B cell (primary cell): ENCODE results near the gene KCND3. TPM values are rescaled to one million over a fixed set of nuclear protein-coding genes. Genes with fewer than 3 reads are reported as not detected.

ENCODE experiments used
- ATAC-seq: fragments of 200-7000 bp; cut with Tn5 transposase; one replicate; pipeline ENCODE4 v1.10.0; 2021; ENCODE audit warnings: low read depth, mild to moderate bottlenecking, moderate number of reproducible peaks, moderate library complexity
- CTCF ChIA-PET: fragments of 350-600 bp; sonication (Branson Sonifier 250); formaldehyde crosslinking; loops from one replicate; lab custom pipeline; 2021; ENCODE audit warnings: antibody characterized with exemption, inconsistent platforms; lab: Charles Lee
- POLR2A ChIA-PET: fragments of 350-600 bp; sonication (Branson Sonifier 250); formaldehyde crosslinking; loops from one replicate; lab custom pipeline; 2021; ENCODE audit warnings: antibody characterized with exemption; lab: Charles Lee
- DNase-seq: peaks from one replicate; pipeline ENCODE4 v3.0.0; 2013
- H2AFZ ChIP-seq: 2 replicates; pipeline ENCODE4 v1.6.1; 2012; ENCODE audit warnings: mild to moderate bottlenecking, low read depth, low read length; ENCODE audit not compliant: insufficient read depth, poor library complexity, severe bottlenecking
- H3K27ac ChIP-seq, 2 donors: 1 replicate in 1 of 2; 2 replicates in 1 of 2; pipeline ENCODE4 v1.5.1; 2012 to 2013; ENCODE audit warnings: low read length in 2 of 2, mild to moderate bottlenecking in 2 of 2, moderate library complexity in 1 of 2
- H3K27me3 ChIP-seq, 4 experiments: fragments of 200-600 bp in 1 of 4; sonication (generic) in 1 of 4; replicated peaks in 1 of 4; 1 replicate in 2 of 4; 2 replicates in 2 of 4; pipeline versions ENCODE4 v1.6.1 to v1.7.0; 2013 to 2016; ENCODE audit warnings: low read length in 3 of 4, mild to moderate bottlenecking in 2 of 4, mixed read lengths in 1 of 4, moderate library complexity in 1 of 4; ENCODE audit not compliant: insufficient read depth in 4 of 4, control insufficient read depth in 3 of 4; ENCODE audit errors: control extremely low read depth in 1 of 4
- H3K36me3 ChIP-seq, 2 experiments: replicated peaks in 1 of 2; 1 replicate in 1 of 2; 2 replicates in 1 of 2; pipeline versions ENCODE4 v1.6.1 to v1.7.1; 2013; ENCODE audit warnings: low read length in 1 of 2; ENCODE audit not compliant: insufficient read depth in 2 of 2, control insufficient read depth in 1 of 2; ENCODE audit errors: control extremely low read depth in 1 of 2, extremely low read depth in 1 of 2
- H3K4me1 ChIP-seq, 2 donors: fragments of 200-600 bp in 1 of 2; sonication (generic) in 1 of 2; 1 replicate in 1 of 2; 2 replicates in 1 of 2; pipeline versions ENCODE4 v1.5.1 to v1.6.1; 2013 to 2017; ENCODE audit warnings: low read length in 2 of 2; ENCODE audit not compliant: control insufficient read depth in 2 of 2, insufficient read depth in 2 of 2
- H3K4me2 ChIP-seq: replicated peaks from 2 replicates; pipeline ENCODE3; 2012; ENCODE audit warnings: mild to moderate bottlenecking, low read depth, low read length; ENCODE audit not compliant: poor library complexity, severe bottlenecking
- H3K4me3 ChIP-seq, 5 experiments: fragments of 200-600 bp in 1 of 5; sonication (generic) in 1 of 5; 1 replicate in 3 of 5; 2 replicates in 2 of 5; pipeline versions ENCODE4 v1.5.1 to v1.7.0; 2011 to 2016; ENCODE audit warnings: low read length in 4 of 5, mild to moderate bottlenecking in 4 of 5, low read depth in 2 of 5, control low read depth in 1 of 5, moderate library complexity in 1 of 5; ENCODE audit not compliant: insufficient read depth in 1 of 5; ENCODE audit errors: control extremely low read depth in 1 of 5, extremely low read depth in 1 of 5
- H3K79me2 ChIP-seq: fragments of 200-600 bp; sonication (generic); one replicate; pipeline ENCODE4 v1.6.0; 2016; ENCODE audit warnings: low read length; ENCODE audit not compliant: control insufficient read depth, insufficient read depth
- H3K9ac ChIP-seq: fragments of 200-600 bp; sonication (generic); 2 replicates; pipeline ENCODE4 v1.6.1; 2017; ENCODE audit warnings: mild to moderate bottlenecking, low read length, moderate library complexity
- H3K9me3 ChIP-seq, 3 donors: one replicate each; pipeline versions ENCODE4 v1.6.1 to v1.7.1; 2013; ENCODE audit warnings: low read length in 2 of 3; ENCODE audit not compliant: control insufficient read depth in 2 of 3, insufficient read depth in 1 of 3; ENCODE audit errors: control extremely low read depth in 1 of 3
- H4K20me1 ChIP-seq: 2 replicates; pipeline ENCODE4 v1.6.0; 2012; ENCODE audit warnings: mild to moderate bottlenecking, low read length; ENCODE audit not compliant: insufficient read depth, control insufficient read depth, poor library complexity, severe bottlenecking
- H3K27ac Mint-ChIP-seq: one replicate; pipeline ENCODE4 v1.8.0; 2021; ENCODE audit warnings: mixed read lengths
- H3K27me3 Mint-ChIP-seq: one replicate; pipeline ENCODE4 v1.8.0; 2021; ENCODE audit warnings: mixed read lengths
- H3K4me1 Mint-ChIP-seq: one replicate; pipeline ENCODE4 v1.8.0; 2021; ENCODE audit warnings: mixed read lengths
- H3K4me3 Mint-ChIP-seq: one replicate; pipeline ENCODE4 v1.8.0; 2021; ENCODE audit warnings: mixed read lengths
- H3K9me3 Mint-ChIP-seq: one replicate; pipeline ENCODE4 v1.8.0; 2022; ENCODE audit warnings: mixed read lengths; ENCODE audit not compliant: insufficient read depth
- EZH2 ChIP-seq: IDR thresholded peaks from 2 replicates; pipeline ENCODE4 v1.6.1; 2012; ENCODE audit warnings: borderline replicate concordance, low read depth, mild to moderate bottlenecking, moderate library complexity, low read length; ENCODE audit not compliant: insufficient read depth, poor library complexity, severe bottlenecking
- WGBS: methylation state at CpG from one replicate; pipeline ENCODE4 v1.1.5; 2013; ENCODE audit warnings: missing lambda C conversion rate; ENCODE audit not compliant: insufficient coverage; 5-methylcytosine and 5-hydroxymethylcytosine counted together
- intact Hi-C: fragments of 100-400 bp; cut with micrococcal nuclease; formaldehyde crosslinking; loops from one replicate; pipeline ENCODE4 v1.10.0; 2022
- polyA plus RNA-seq: library from polyadenylated mRNA; depleted of rRNA; stranded (reverse); fragments of >200 nt; gene quantifications from 2 replicates; pipeline ENCODE4 v1.2.3, GENCODE V29; 2012
- total RNA-seq, 2 donors: library from RNA; stranded (reverse); fragments of 120-200 nt in 1 of 2; gene quantifications; 1 replicate in 1 of 2; 2 replicates in 1 of 2; pipeline versions ENCODE4 v1.2.3 to v1.2.4, GENCODE V29; 2013 to 2022
- TF ChIP-seq, protein P1 (sequence below): fragments of 200-600 bp; IDR thresholded peaks from one replicate; pipeline ENCODE4 v1.8.0; 2022; ENCODE audit warnings: antibody characterized with exemption, mild to moderate bottlenecking

KCND3 gene
- total and polyA plus RNA-seq, 2 donors (not counting 1 experiment from before 2014, with no cell fraction given): 0.07 TPM; not detected in 1

DNA sequence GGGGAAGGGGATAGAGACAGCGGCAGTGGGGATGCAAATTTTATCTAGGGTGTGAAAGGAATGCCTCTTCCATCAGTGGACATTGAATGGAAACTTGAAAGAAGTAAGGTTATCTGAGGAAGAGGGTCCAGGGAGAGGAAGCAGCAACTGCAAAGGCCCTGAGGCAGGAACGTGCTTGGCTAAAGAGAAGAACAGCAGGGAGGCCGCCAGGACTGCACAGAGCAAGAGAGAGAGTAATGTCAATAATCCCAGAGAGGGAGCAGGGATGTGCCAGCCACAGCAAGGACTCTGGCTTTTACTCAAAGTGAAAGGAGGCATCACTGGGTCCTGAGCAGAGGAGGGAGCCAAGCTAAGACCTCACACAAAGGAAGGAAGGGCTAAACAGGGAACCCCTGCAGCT, 50.9 kb downstream of the KCND3 start:
- H3K36me3 ChIP-seq: no peaks in the 10 kb centered on the region
- ChIA-PET POLR2A (no interaction called here), CTCF (no interaction called here)
- no peak overlapping the region for H2AFZ ChIP-seq
- no peaks in the 10 kb centered on the region for H4K20me1 ChIP-seq
- no peak overlapping the region for H3K4me2 ChIP-seq
- H3K27me3 Mint-ChIP-seq: peaks cover 25% of the 10 kb centered on the region
- ATAC-seq: no peak
- no peaks in the 10 kb centered on the region for H3K9me3 Mint-ChIP-seq
- no peak overlapping the region for H3K27ac ChIP-seq
- H3K27me3 ChIP-seq: peaks cover 0 to 8% (median 2%) of the 10 kb centered on the region in 4 experiments
- no peak overlapping the region for H3K4me3 ChIP-seq
- TF ChIP-seq EZH2: no peak
- TF ChIP-seq, protein P1, sequence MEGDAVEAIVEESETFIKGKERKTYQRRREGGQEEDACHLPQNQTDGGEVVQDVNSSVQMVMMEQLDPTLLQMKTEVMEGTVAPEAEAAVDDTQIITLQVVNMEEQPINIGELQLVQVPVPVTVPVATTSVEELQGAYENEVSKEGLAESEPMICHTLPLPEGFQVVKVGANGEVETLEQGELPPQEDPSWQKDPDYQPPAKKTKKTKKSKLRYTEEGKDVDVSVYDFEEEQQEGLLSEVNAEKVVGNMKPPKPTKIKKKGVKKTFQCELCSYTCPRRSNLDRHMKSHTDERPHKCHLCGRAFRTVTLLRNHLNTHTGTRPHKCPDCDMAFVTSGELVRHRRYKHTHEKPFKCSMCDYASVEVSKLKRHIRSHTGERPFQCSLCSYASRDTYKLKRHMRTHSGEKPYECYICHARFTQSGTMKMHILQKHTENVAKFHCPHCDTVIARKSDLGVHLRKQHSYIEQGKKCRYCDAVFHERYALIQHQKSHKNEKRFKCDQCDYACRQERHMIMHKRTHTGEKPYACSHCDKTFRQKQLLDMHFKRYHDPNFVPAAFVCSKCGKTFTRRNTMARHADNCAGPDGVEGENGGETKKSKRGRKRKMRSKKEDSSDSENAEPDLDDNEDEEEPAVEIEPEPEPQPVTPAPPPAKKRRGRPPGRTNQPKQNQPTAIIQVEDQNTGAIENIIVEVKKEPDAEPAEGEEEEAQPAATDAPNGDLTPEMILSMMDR: no peak
- no peak for DNase-seq
- intact Hi-C loops: no loop called here
- no peak overlapping the region for H3K9ac ChIP-seq
- H3K4me1 ChIP-seq: no peaks in the 10 kb centered on the region
- no peaks in the 10 kb centered on the region for H3K9me3 ChIP-seq
- WGBS: 100% methylated on average over 3 of the region's 3 CpGs
- H3K4me1 Mint-ChIP-seq: no peaks in the 10 kb centered on the region
- no peaks in the 10 kb centered on the region for H3K79me2 ChIP-seq
- no peak overlapping the region for H3K27ac Mint-ChIP-seq
- no peak overlapping the region for H3K4me3 Mint-ChIP-seq

DNA sequence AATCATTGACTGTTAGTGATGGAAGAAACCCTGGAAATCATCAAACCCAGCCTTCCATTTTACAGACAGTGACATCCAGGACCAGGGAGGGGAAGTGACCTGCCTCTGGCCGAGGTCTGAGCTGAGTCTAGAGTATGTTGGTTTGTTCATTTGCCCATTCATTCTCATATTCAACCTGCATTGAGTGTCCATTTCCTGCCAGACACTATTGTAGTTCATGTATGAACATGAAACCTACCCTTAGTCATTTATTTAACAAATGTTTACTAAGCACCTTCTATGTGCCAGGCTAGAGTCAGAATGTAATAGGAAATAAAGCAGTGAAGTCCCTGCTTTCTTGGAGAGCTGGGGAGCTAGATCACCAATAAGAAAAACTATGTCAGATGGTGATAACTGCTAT, 51.3 kb downstream of the KCND3 start:
- CTCF ChIA-PET: no interaction called here
- no peak overlapping the region for H2AFZ ChIP-seq
- no CpG with 5 or more reads among the region's 1 CpG for WGBS

More for the DNA sequence above, 51.3 kb downstream of the KCND3 start:
- Histone ChIP-seq H3K27me3 (peaks cover 0 to 5% (median 2%) of the 10 kb centered on the region in 4 experiments), H3K9me3 (no peaks in the 10 kb centered on the region), H4K20me1 (no peaks in the 10 kb centered on the region), H3K4me3 (no peak overlapping the region), H3K79me2 (no peaks in the 10 kb centered on the region), H3K9ac (no peak overlapping the region), H3K4me1 (no peaks in the 10 kb centered on the region), H3K27ac (no peak overlapping the region), H3K4me2 (no peak overlapping the region), H3K36me3 (no peaks in the 10 kb centered on the region)
- Mint-ChIP-seq H3K4me3 (no peak overlapping the region), H3K9me3 (no peaks in the 10 kb centered on the region), H3K4me1 (no peaks in the 10 kb centered on the region), H3K27me3 (peaks cover 21% of the 10 kb centered on the region), H3K27ac (no peak overlapping the region)
- no peak for ATAC-seq
- intact Hi-C loops: no loop called here
- POLR2A ChIA-PET: no interaction called here
- TF ChIP-seq, protein P1: no peak
- TF ChIP-seq EZH2: no peak
- no peak for DNase-seq
